HCT116 (cell line): ENCODE data around the gene SDK1.

Experiments
- CTCF ChIP-seq, 3 experiments: fragments of 200-600 bp in 1 of 3; sonication (generic) in 1 of 3; IDR thresholded peaks in 2 of 3; conservative IDR thresholded peaks in 1 of 3; 2 replicates each; pipeline ENCODE4 v1.5.1; 2012 to 2017; ENCODE audit warnings: low read depth in 2 of 3, low read length in 2 of 3, antibody characterized with exemption in 1 of 3, borderline replicate concordance in 1 of 3, control low read depth in 1 of 3, mild to moderate bottlenecking in 1 of 3, mixed read lengths in 1 of 3, mixed run types in 1 of 3, moderate library complexity in 1 of 3; ENCODE audit not compliant: insufficient read depth in 1 of 3
- POLR2AphosphoS5 ChIP-seq: IDR thresholded peaks from 2 replicates; pipeline ENCODE4 v1.6.1; 2011; ENCODE audit warnings: mild to moderate bottlenecking, low read depth, low read length, moderate library complexity
- YY1 ChIP-seq: IDR thresholded peaks from 2 replicates; pipeline ENCODE4 v1.6.1; 2011; ENCODE audit warnings: low read length, low read depth, moderate library complexity, mild to moderate bottlenecking; ENCODE audit not compliant: insufficient replicate concordance; ENCODE audit errors: extremely low read depth
- TF ChIP-seq, protein P1 (sequence below): IDR thresholded peaks from 2 replicates; pipeline ENCODE4 v1.6.1; 2012

DNA sequence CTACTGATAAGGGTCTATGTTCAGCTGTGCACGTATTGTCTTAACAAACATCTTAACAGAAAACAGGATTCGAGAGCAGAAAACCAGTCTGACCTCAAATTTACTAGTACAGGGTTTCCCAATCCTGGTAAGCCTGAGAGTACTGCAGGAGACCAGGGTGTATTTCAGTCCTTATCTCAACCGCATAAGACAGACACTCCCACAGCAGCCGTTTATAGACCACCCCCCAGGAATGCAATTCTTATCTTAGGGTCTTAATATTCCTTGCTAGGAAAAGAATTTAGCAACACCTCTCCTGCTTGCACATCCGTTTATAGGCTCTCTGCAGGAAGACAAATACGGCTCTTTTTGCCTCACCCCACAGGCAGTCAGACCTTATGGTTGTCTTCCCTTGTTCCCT lies 277.3 kb downstream of the SDK1 start:
- TF ChIP-seq, protein P1, sequence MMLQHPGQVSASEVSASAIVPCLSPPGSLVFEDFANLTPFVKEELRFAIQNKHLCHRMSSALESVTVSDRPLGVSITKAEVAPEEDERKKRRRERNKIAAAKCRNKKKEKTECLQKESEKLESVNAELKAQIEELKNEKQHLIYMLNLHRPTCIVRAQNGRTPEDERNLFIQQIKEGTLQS: no peak
- no peak for TF ChIP-seq CTCF (IDR thresholded peaks at IDR 0.05 in 2 of 3, conservative IDR thresholded peaks at IDR 0.05 in 1 of 3; ENCODE audit: borderline replicate concordance in 1 of 3, insufficient read depth in 1 of 3, low read depth in 2 of 3, low read length in 2 of 3)
- TF ChIP-seq YY1: no peak
- no peak for TF ChIP-seq POLR2AphosphoS5
